ENCODE data around the gene CBLIF.
"Not testable (repeated sequence)": the region's sequence is repeated elsewhere in the genome, so short reads cannot be mapped to it uniquely, and the experiment has no call there.

Gene CBLIF

DNA sequence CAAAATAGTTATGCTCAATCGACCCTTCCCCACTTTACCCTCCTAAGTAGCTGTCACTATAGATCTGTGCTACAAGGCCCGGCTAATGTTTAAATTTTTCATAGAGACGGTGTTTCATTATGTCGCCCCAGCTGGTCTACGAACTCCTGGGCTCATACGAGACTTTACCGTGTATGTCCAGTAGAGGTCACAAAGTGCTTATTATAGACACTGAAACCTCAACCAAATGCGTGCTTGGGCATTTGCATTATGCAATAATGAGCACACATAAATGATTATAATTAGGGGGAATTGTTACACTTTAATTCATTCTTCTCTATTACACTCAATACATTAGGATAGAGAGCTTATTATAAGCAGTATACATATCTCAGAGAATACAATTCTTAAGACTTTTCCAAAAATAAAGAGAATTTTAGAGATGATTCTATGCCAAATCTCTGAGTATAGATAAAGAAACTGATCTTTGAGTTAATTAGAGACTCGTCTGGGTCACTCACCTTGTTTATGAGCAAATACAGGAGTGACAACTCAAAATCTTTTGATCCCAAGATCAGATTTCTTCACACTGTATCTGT lies 22.2 kb downstream of the CBLIF start:
- Histone ChIP-seq H3K27me3 (no peaks in the 10 kb centered on the region), H3K9me3 (no peaks in the 10 kb centered on the region), H3K4me1 (peaks cover 0 to 8% (median 0%) of the 10 kb centered on the region in 4 donors), H3K27ac (no peak overlapping the region), H3K4me3 (no peak overlapping the region), H3K36me3 (no peaks in the 10 kb centered on the region)
- TF ChIP-seq, protein P1, sequence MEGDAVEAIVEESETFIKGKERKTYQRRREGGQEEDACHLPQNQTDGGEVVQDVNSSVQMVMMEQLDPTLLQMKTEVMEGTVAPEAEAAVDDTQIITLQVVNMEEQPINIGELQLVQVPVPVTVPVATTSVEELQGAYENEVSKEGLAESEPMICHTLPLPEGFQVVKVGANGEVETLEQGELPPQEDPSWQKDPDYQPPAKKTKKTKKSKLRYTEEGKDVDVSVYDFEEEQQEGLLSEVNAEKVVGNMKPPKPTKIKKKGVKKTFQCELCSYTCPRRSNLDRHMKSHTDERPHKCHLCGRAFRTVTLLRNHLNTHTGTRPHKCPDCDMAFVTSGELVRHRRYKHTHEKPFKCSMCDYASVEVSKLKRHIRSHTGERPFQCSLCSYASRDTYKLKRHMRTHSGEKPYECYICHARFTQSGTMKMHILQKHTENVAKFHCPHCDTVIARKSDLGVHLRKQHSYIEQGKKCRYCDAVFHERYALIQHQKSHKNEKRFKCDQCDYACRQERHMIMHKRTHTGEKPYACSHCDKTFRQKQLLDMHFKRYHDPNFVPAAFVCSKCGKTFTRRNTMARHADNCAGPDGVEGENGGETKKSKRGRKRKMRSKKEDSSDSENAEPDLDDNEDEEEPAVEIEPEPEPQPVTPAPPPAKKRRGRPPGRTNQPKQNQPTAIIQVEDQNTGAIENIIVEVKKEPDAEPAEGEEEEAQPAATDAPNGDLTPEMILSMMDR (IDR thresholded peaks at IDR 0.05), result peak; percentile 23 to 30
- intact Hi-C loops (cut with DNase I; ENCODE audit: low total_unique reads), result no loop called here
- DNase-seq, result no peak

DNA sequence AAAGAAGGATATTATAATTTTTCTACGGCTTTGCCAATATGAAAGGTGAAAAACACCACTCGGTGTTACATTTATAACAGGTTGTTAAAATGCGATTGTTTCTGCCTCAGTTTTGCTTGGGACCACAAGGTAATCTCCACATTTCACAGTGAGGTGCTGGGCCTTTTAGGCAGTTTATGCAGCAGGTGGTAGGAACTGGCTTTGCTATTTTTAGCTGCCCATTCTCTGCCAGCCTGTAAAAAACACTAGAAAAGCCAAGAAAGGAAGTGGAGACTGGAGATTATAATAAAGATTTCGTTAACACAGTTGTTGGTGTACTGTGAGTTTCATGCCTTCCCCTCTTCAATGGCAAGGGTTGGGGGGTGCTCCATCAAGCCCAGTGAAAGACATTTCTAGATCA lies 26.7 kb downstream of the CBLIF start:
- TF ChIP-seq, protein P1 (IDR thresholded peaks at IDR 0.05), result no peak
- no peak for DNase-seq

DNA sequence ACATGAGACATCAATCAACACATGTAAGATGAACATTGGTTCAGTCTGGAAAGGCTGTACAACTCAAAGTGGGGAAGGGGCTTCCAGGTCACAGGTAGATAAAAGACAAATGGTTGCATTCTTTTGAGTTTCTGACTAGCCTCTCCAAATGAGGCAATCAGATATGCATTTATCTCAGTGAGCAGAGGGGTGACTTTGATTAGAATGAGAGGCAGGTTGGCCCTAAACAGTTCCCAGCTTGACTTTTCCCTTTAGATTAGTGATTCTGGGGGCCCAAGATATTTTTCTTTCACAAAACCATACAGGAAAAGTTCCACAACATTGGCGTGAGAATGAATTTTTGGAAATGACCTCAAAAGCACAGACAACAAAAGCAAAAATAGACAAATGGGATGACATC lies 28.9 kb downstream of the CBLIF start:
- H3K4me3 ChIP-seq; H3K27me3 ChIP-seq; H3K36me3 ChIP-seq; H3K4me1 ChIP-seq; intact Hi-C loops (cut with DNase I; ENCODE audit: low total_unique reads); DNase-seq; H3K27ac ChIP-seq; H3K9me3 ChIP-seq: not testable (repeated sequence)

More for the DNA sequence above, 26.7 kb downstream of the CBLIF start:
- intact Hi-C loops (cut with DNase I; ENCODE audit: low total_unique reads), result no loop called here
- no peak overlapping the region for H3K4me3 ChIP-seq
- H3K27ac ChIP-seq, result no peak overlapping the region
- no peaks in the 10 kb centered on the region for H3K27me3 ChIP-seq
- H3K36me3 ChIP-seq, result no peaks in the 10 kb centered on the region
- no peaks in the 10 kb centered on the region for H3K9me3 ChIP-seq
- peaks cover 0 to 8% (median 0%) of the 10 kb centered on the region in 4 donors for H3K4me1 ChIP-seq

DNA sequence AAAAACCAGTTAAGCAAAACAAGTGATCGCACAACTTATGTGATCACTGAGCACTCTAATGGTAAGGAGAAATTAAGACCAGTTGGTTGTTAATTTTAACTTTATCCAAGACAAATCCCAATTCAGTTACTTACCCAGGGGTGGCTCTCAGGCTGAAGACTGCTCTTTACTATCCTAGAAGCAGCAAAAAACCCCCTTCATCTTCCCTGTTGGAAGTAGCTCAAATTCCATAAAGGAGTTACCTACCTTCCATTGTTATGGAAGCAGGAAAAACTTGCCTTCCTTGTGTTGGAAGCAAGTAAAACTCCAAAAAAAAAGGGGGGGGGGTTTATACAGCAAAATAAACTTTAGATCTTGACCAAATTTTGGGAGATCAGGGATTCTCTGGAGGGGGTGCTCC lies 29.5 kb downstream of the CBLIF start:
- no peak for DNase-seq
- TF ChIP-seq, protein P1 (IDR thresholded peaks at IDR 0.05), result no peak
- Histone ChIP-seq H3K4me1 (peaks cover 0 to 5% (median 0%) of the 10 kb centered on the region in 4 donors), H3K9me3 (no peaks in the 10 kb centered on the region), H3K27me3 (no peaks in the 10 kb centered on the region), H3K36me3 (no peaks in the 10 kb centered on the region), H3K4me3 (no peak overlapping the region), H3K27ac (no peak overlapping the region)
- intact Hi-C loops (cut with DNase I; ENCODE audit: low total_unique reads), result no loop called here

DNA sequence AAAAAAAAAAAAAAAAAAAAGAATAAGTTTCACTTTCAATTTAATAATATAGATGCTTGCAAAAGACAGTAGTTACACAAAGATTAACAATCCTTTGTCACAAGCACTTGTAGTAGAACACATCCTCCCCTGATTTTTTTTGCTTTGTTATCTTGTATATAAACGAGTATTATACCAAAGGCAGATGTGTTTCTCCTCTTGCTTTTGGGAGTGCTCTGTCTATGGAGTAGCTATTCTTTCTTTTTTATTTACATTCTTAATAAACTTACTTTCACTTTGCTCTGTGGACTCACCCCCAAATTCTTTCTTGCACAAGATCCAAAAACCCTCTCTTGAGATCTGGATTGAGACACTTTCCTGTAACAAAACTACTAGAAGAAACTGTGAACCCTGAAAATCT lies 31.3 kb downstream of the CBLIF start:
- intact Hi-C loops (cut with DNase I; ENCODE audit: low total_unique reads), result no loop called here
- Histone ChIP-seq H3K36me3 (no peaks in the 10 kb centered on the region), H3K4me1 (peaks cover 0 to 16% (median 8%) of the 10 kb centered on the region in 4 donors), H3K9me3 (no peaks in the 10 kb centered on the region), H3K4me3 (no peak overlapping the region), H3K27ac (no peak overlapping the region), H3K27me3 (no peaks in the 10 kb centered on the region)
- DNase-seq, result no peak
- TF ChIP-seq, protein P1 (IDR thresholded peaks at IDR 0.05), result no peak

DNA sequence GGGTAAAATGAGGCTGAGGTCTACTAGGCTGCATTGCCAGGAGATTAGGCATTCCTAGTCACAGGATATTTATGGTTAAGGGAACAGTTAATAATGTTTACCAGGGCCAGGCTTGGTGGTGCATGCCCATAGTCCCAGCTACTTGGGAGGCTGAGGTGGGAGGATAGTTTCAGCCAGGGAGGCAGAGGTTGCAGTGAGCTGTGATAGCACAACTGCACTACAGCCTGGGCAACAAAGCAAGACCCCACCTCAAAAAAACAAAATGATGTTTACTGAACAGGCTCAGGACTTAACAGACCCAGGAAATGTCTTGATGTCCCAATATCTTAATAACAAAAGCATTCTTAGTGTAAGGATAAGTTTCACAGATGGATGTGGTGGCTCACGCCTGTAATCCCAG lies 31.9 kb downstream of the CBLIF start:
- H3K36me3 ChIP-seq, result peaks cover 0 to 3% (median 0%) of the 10 kb centered on the region in 3 donors
- peaks cover 0 to 16% (median 8%) of the 10 kb centered on the region in 4 donors for H3K4me1 ChIP-seq
- H3K9me3 ChIP-seq, result no peaks in the 10 kb centered on the region
- H3K27ac ChIP-seq, result no peak overlapping the region
- no peaks in the 10 kb centered on the region for H3K27me3 ChIP-seq
- DNase-seq, result no peak
- H3K4me3 ChIP-seq, result no peak overlapping the region
- intact Hi-C loops (cut with DNase I; ENCODE audit: low total_unique reads), result no loop called here
- TF ChIP-seq, protein P1 (IDR thresholded peaks at IDR 0.05), result no peak
